Peyer's patch (tissue), 4 donors: ENCODE data around the gene POU4F2.

Experiments
- CTCF ChIP-seq, 6 experiments: fragments of 450-650 bp in 4 of 6; fragments of 200-600 bp in 2 of 6; sonication (generic) in 1 of 6; IDR thresholded peaks; one replicate each; pipeline ENCODE4 v1.5.1; 2017 to 2019; ENCODE audit warnings: antibody characterized with exemption in 6 of 6, mild to moderate bottlenecking in 3 of 6, moderate library complexity in 1 of 6
- POLR2A ChIP-seq, 2 donors: fragments of 450-650 bp; IDR thresholded peaks; one replicate each; pipeline ENCODE4 v1.5.1; 2017; ENCODE audit warnings: antibody characterized with exemption in 2 of 2, mild to moderate bottlenecking in 2 of 2, moderate library complexity in 2 of 2

GRCh38 chr4:146674829-146675570 is 36.3 kb downstream of the POU4F2 start:
- TF ChIP-seq CTCF (IDR thresholded peaks at IDR 0.05) (no peak), POLR2A (IDR thresholded peaks at IDR 0.05) (no peak)
